Bronchial epithelial cell (primary cell): ENCODE measurements around the gene PLXNA4. TPM values are rescaled to one million over a fixed set of nuclear protein-coding genes. Genes with fewer than 3 reads are reported as not detected.
A peak's percentile ranks its signal among the peaks of the same experiment; 100 is the strongest.

Experiments used
- DNase-seq: peaks from one replicate; pipeline ENCODE4 v3.0.0-alpha.2; 2010; ENCODE audit warnings: low read depth
- FAIRE-seq: peaks from 2 replicates; lab custom pipeline; 2011; peaks lifted over from hg19 to GRCh38; lab: Jason Lieb, UNC
- H3K27me3 ChIP-seq: 2 replicates; pipeline ENCODE4 v1.5.1; 2011; ENCODE audit warnings: low read length; ENCODE audit not compliant: control insufficient read depth, insufficient read depth
- H3K36me3 ChIP-seq: 2 replicates; pipeline ENCODE4 v1.5.1; 2011; ENCODE audit warnings: low read length; ENCODE audit not compliant: control insufficient read depth, insufficient read depth
- H3K4me3 ChIP-seq: 2 replicates; pipeline ENCODE4 v1.5.1; 2011; ENCODE audit warnings: mild to moderate bottlenecking, low read depth, low read length, control low read depth
- total RNA-seq: library from RNA; depleted of rRNA; stranded (reverse); fragments of >200 nt; gene quantifications from 2 replicates; pipeline ENCODE4 v1.2.1, GENCODE V29; 2014
- TF ChIP-seq, protein P1 (sequence below): IDR thresholded peaks from 2 replicates; pipeline ENCODE4 v1.5.1; 2011; ENCODE audit warnings: mild to moderate bottlenecking, moderate library complexity, low read length, control low read depth, inconsistent platforms; ENCODE audit not compliant: insufficient read depth, severe bottlenecking

PLXNA4 gene
- total RNA-seq, 1 donor from 2014 or later = under 0.01 TPM

DNA sequence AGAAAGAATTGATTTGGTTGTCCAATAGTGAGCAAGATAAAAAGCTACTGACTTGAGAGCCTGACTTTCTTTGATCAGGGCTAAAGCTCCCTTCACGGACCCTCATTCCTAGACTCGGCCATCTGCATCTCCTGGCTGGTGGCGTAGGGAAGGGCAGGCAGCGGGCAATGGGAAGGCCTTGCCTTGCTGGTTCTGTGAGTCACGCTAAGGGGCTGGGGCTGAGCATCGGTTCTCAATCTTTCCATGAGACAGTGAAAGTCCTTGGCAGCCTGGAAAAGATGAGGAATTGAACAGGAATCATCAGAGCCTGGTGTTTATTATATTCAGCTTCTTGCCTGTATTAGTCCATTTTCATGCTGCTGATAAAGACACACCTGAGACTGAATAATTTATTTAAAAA lies 475.3 kb downstream of the PLXNA4 start:
- no peak for FAIRE-seq
- H3K36me3 ChIP-seq = no peaks in the 10 kb centered on the region
- H3K27me3 ChIP-seq = no peaks in the 10 kb centered on the region
- TF ChIP-seq, protein P1, sequence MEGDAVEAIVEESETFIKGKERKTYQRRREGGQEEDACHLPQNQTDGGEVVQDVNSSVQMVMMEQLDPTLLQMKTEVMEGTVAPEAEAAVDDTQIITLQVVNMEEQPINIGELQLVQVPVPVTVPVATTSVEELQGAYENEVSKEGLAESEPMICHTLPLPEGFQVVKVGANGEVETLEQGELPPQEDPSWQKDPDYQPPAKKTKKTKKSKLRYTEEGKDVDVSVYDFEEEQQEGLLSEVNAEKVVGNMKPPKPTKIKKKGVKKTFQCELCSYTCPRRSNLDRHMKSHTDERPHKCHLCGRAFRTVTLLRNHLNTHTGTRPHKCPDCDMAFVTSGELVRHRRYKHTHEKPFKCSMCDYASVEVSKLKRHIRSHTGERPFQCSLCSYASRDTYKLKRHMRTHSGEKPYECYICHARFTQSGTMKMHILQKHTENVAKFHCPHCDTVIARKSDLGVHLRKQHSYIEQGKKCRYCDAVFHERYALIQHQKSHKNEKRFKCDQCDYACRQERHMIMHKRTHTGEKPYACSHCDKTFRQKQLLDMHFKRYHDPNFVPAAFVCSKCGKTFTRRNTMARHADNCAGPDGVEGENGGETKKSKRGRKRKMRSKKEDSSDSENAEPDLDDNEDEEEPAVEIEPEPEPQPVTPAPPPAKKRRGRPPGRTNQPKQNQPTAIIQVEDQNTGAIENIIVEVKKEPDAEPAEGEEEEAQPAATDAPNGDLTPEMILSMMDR = no peak
- no peak overlapping the region for H3K4me3 ChIP-seq
- DNase-seq = no peak

DNA sequence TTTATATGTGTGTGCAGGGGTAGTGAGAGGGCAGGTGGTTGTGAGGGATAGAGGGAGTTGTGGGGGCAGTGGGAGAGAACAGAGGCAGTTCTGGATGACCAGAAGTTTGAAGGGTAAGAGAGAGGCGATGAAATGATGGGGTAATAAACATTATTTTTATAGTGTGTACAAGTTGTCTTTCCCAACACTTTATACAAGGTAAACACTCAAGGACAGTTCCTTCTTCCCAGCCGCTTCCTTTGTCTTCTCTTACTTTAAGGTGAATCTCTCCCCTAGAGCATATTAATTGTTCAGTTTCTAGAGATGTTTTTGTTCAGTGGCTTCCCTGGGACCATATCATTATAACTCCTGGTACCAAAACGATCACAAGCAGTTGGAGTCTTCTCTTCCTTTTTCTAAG lies 475.8 kb downstream of the PLXNA4 start:
- no peak overlapping the region for H3K4me3 ChIP-seq
- no peaks in the 10 kb centered on the region for H3K27me3 ChIP-seq
- FAIRE-seq = no peak
- no peak for DNase-seq
- TF ChIP-seq, protein P1 = no peak
- H3K36me3 ChIP-seq = no peaks in the 10 kb centered on the region

DNA sequence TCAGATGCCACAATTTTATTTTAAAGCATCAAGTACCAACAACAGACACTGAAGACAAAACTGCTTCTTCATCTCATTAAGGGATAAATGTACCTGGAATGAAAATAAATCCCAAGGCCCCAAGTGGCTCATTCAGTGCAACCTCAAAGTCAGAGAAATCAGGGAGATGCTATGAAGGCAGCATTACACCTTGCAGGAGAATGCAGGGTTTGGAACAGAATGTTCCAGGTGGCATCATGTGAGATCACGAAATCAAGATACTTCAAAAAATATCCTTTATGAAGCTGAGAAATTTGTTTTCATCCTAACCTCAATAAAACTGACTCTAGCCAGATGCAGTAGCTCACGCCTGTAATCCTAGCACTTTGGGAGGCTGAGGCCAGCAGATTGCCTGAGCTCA lies 477.1 kb downstream of the PLXNA4 start:
- H3K36me3 ChIP-seq = no peaks in the 10 kb centered on the region
- H3K27me3 ChIP-seq = peaks cover under 1% of the 10 kb centered on the region
- no peak for DNase-seq
- TF ChIP-seq, protein P1 = no peak
- FAIRE-seq = no peak
- no peak overlapping the region for H3K4me3 ChIP-seq

DNA sequence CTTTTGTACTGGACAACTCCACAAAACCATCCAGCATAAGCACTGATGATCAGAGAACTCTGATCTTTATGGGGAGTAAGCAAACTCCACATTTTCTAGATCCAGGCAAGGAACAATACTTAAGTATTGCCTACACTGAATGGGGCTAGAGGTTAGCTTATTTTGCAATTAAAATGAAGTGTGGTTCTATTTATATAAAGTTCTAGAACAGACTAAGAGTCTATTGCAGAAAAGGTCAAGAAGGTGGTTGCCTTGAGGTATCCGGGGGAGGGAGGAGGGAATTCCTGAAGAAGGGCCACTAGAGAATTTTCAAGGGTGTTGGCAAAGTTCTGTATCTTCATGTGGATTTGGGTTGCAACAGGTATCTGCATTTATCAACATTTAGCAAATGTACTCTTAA lies 477.9 kb downstream of the PLXNA4 start:
- TF ChIP-seq, protein P1 = no peak
- Histone ChIP-seq H3K36me3 (no peaks in the 10 kb centered on the region), H3K27me3 (peaks cover 2% of the 10 kb centered on the region), H3K4me3 (no peak overlapping the region)
- DNase-seq = no peak
- no peak for FAIRE-seq

DNA sequence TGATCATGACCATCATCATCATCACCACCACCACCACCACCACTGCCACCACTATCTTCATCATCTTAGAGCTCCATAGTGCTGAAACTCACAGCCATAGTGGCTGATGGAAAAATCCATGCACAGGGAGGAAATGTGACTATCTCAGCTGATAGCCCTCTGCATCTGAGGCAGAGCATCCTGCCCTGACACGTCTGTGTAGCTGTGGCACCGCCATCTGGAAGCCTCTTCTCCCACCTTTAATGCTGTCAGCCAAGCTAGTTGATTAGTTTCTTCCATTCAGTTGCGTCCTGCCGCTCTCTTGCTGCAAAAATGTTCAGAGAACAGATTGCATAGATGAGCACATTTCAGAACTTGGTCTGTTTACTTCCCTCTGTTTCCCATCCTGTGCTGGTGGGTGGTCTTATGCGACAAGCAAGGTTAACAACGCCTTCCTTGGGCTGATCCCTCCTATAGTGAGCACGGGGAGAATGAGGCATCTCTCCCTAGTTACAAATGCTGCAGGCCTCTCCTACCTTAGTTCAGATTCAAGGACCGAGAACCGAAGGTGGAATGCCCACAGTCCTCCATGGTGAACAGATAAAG lies 478.6 kb downstream of the PLXNA4 start:
- FAIRE-seq = no peak
- TF ChIP-seq, protein P1 = no peak
- no peaks in the 10 kb centered on the region for H3K36me3 ChIP-seq
- peaks cover 2% of the 10 kb centered on the region for H3K27me3 ChIP-seq
- peak; percentile 6 for DNase-seq
- no peak overlapping the region for H3K4me3 ChIP-seq
